Measurements from ENCODE around the gene PPP2R2C. TPM values are rescaled to one million over a fixed set of nuclear protein-coding genes. Genes with fewer than 3 reads are reported as not detected.

The PPP2R2C gene
- total RNA-seq, 1 experiment from 2014 or later, result 8.1 TPM

- Mint-ChIP-seq H3K36me3 (ENCODE audit: insufficient read depth in 1 of 3, low read depth in 3 of 3) (peaks cover 3 to 19% (median 4%) of the 10 kb centered on the region in 3 experiments; a peak in 6 of 7 replicates), H3K4me3 (no peak overlapping the region; a peak in 1 of 5 replicates), H3K27ac (no peak overlapping the region), H3K27me3 (ENCODE audit: low read depth) (no peaks in the 10 kb centered on the region; the same call in none of the 2 replicates), H3K4me1 (peaks cover 5 to 13% of the 10 kb centered on the region in 2 experiments), H3K9me3 (peaks cover 6 to 22% of the 10 kb centered on the region in 2 experiments)
- H3K4ac ChIP-seq (ENCODE audit: low read depth, low read length), result no peak overlapping the region
- H2BK20ac ChIP-seq (ENCODE audit: low read depth, low read length, poor library complexity, severe bottlenecking), result no peak overlapping the region
- TF ChIP-seq CTCF (conservative IDR thresholded peaks at IDR 0.05), result no peak
- H4K5ac ChIP-seq (ENCODE audit: insufficient read length, low read depth, low read length), result no peak overlapping the region
- no peak overlapping the region for H2BK5ac ChIP-seq (ENCODE audit: insufficient read length, low read length)
- no peak overlapping the region for H2AFZ ChIP-seq (ENCODE audit: low read length)
- no peaks in the 10 kb centered on the region for H3K23me2 ChIP-seq (ENCODE audit: insufficient read length, low read depth, low read length, poor library complexity, severe bottlenecking)
- no peaks in the 10 kb centered on the region for H3K27me3 ChIP-seq (ENCODE audit: insufficient read depth, low read length)
- H3K27ac ChIP-seq (ENCODE audit: insufficient read length, low read depth, low read length), result no peak overlapping the region
- no peak overlapping the region for H4K91ac ChIP-seq (ENCODE audit: insufficient read length, low read depth, low read length)
- H2AK5ac ChIP-seq (ENCODE audit: insufficient read length, low read length), result no peak overlapping the region
- no peak overlapping the region for H3K9ac ChIP-seq (ENCODE audit: extremely low read depth, insufficient read length, low read length)
- H3K9me3 ChIP-seq (ENCODE audit: control insufficient read depth, low read depth, low read length), result no peaks in the 10 kb centered on the region
- no peak overlapping the region for H3K14ac ChIP-seq (ENCODE audit: insufficient read depth, low read length)
- H3K4me2 ChIP-seq (ENCODE audit: insufficient read depth, insufficient read length, low read length), result no peak overlapping the region
- no peak overlapping the region for H3K23ac ChIP-seq (ENCODE audit: insufficient read length, low read depth, low read length)
- no peaks in the 10 kb centered on the region for H3K79me2 ChIP-seq (ENCODE audit: insufficient read depth, low read length)
- H3T11ph ChIP-seq (ENCODE audit: low read length), result no peak overlapping the region
- H3K4me1 ChIP-seq (ENCODE audit: insufficient read depth, low read length), result no peaks in the 10 kb centered on the region
- H3K56ac ChIP-seq (ENCODE audit: insufficient read length, low read depth, low read length), result no peak overlapping the region
- no peak overlapping the region for H2BK12ac ChIP-seq (ENCODE audit: insufficient read length, low read depth, low read length)
- no peak overlapping the region for H2BK120ac ChIP-seq (ENCODE audit: low read depth, low read length, poor library complexity, severe bottlenecking)
- H3K79me1 ChIP-seq (ENCODE audit: insufficient read depth, low read depth, low read length, poor library complexity, severe bottlenecking), result no peaks in the 10 kb centered on the region
- H3K18ac ChIP-seq (ENCODE audit: insufficient read length, low read depth, low read length), result no peak overlapping the region
- WGBS (ENCODE audit: extremely low coverage, insufficient read length, low lambda C conversion rate), result no CpG with 5 or more reads among the region's 28 CpGs
- DNase-seq, result no peak
- H2BK15ac ChIP-seq (ENCODE audit: low read depth, low read length), result no peak overlapping the region
- H4K8ac ChIP-seq (replicated peaks; ENCODE audit: insufficient read length, low read depth, low read length), result no peak overlapping the region
- H4K20me1 ChIP-seq (ENCODE audit: control insufficient read depth, insufficient read depth, insufficient read length), result no peaks in the 10 kb centered on the region
These were observed 142.7 kb downstream of the PPP2R2C start for GRCh38 chr4:6329478-6330383.

Data from H9 (cell line).